ENCODE data around the gene NUP214. TPM values are rescaled to one million over a fixed set of nuclear protein-coding genes. Genes with fewer than 3 reads are reported as not detected.

NUP214 gene
- polyA plus RNA-seq, 1 experiment = 6.3 TPM

GRCh38 chr9:131081868-131082267 lies 43.5 kb upstream of the NUP214 start:
- no peak for DNase-seq (ENCODE audit: low read depth)
- ChIA-PET CTCF (interaction anchor here (1.5 kb wide), 1 partner anchor 24 kb away, joined by 5 read pairs; no protein-coding TSS in a partner anchor), POLR2A (no interaction called here)
- no peak for TF ChIP-seq CTCF (IDR thresholded peaks at IDR 0.05; ENCODE audit: insufficient read depth, low read depth, low read length)
- H3K36me3 ChIP-seq (ENCODE audit: control insufficient read depth, insufficient read depth, low read length) = no peaks in the 10 kb centered on the region
- peaks cover 7% of the 10 kb centered on the region for H3K27me3 ChIP-seq (ENCODE audit: control insufficient read depth, insufficient read depth, low read length)
- no peak overlapping the region for H3K4me3 ChIP-seq (ENCODE audit: low read depth, low read length)

- CTCF ChIA-PET = no interaction called here
- POLR2A ChIA-PET = no interaction called here
- H3K27me3 ChIP-seq (ENCODE audit: control insufficient read depth, insufficient read depth, low read length) = peaks cover 7% of the 10 kb centered on the region
- no peak for TF ChIP-seq CTCF (IDR thresholded peaks at IDR 0.05; ENCODE audit: insufficient read depth, low read depth, low read length)
- no peaks in the 10 kb centered on the region for H3K36me3 ChIP-seq (ENCODE audit: control insufficient read depth, insufficient read depth, low read length)
- no peak for DNase-seq (ENCODE audit: low read depth)
- H3K4me3 ChIP-seq (ENCODE audit: low read depth, low read length) = no peak overlapping the region
Observed at GRCh38 chr9:131082774-131083512, 42.4 kb upstream of the NUP214 start.

- peaks cover 8% of the 10 kb centered on the region for H3K27me3 ChIP-seq (ENCODE audit: control insufficient read depth, insufficient read depth, low read length)
- CTCF ChIA-PET = interaction anchor here (0.7 kb wide), 1 partner anchor 23 kb away, joined by 3 read pairs; no protein-coding TSS in a partner anchor
Observed at GRCh38 chr9:131084661-131085369, 40.6 kb upstream of the NUP214 start.

GRCh38 chr9:131085370-131086122 lies 39.8 kb upstream of the NUP214 start:
- ChIA-PET CTCF (no interaction called here), POLR2A (no interaction called here)
- no peak overlapping the region for H3K4me3 ChIP-seq (ENCODE audit: low read depth, low read length)
- peaks cover 8% of the 10 kb centered on the region for H3K27me3 ChIP-seq (ENCODE audit: control insufficient read depth, insufficient read depth, low read length)
- DNase-seq (ENCODE audit: low read depth) = no peak
- no peaks in the 10 kb centered on the region for H3K36me3 ChIP-seq (ENCODE audit: control insufficient read depth, insufficient read depth, low read length)
- no peak for TF ChIP-seq CTCF (IDR thresholded peaks at IDR 0.05; ENCODE audit: insufficient read depth, low read depth, low read length)

More at GRCh38 chr9:131084661-131085369, 40.6 kb upstream of the NUP214 start:
- TF ChIP-seq CTCF (IDR thresholded peaks at IDR 0.05; ENCODE audit: insufficient read depth, low read depth, low read length) = no peak
- Histone ChIP-seq H3K36me3 (ENCODE audit: control insufficient read depth, insufficient read depth, low read length) (no peaks in the 10 kb centered on the region), H3K4me3 (ENCODE audit: low read depth, low read length) (no peak overlapping the region)
- no peak for DNase-seq (ENCODE audit: low read depth)
- POLR2A ChIA-PET = no interaction called here

All from BJ (cell line).